SK-N-MC (cell line): ENCODE results near the gene MAGIX.
"Not testable (repeated sequence)": the region's sequence is repeated elsewhere in the genome, so short reads cannot be mapped to it uniquely, and the experiment has no call there.

Source experiments
- EZH2 ChIP-seq: fragments of 200-600 bp; sonication (generic); IDR thresholded peaks from one replicate; pipeline ENCODE4 v1.6.1; 2017; ENCODE audit warnings: antibody characterized with exemption
- POLR2AphosphoS5 ChIP-seq: IDR thresholded peaks from 2 replicates; pipeline ENCODE4 v1.6.1; 2012; ENCODE audit warnings: mild to moderate bottlenecking, low read depth, low read length, borderline replicate concordance

DNA sequence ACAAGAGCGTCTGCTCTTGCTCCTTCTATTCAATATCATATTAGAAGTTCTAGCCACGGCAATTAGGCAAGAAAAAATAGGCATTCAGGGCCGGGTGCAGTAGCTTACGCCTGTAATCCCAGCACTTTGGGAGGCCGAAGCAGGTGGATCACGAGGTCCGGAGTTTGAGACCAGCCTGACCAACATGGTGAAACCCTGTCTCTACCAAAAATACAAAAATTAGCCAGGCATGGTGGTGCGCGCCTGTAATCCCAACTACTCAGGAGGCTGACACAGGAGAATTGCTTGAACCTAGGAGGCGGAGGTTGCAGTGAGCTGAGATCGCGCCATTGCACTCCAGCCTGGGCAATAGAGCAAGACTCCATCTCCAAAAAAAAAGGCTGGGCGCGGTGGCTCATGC, 13.3 kb upstream of the MAGIX start:
- not testable (repeated sequence) for TF ChIP-seq POLR2AphosphoS5, EZH2
